Measurements from ENCODE around the gene FRAS1.
"Not testable (repeated sequence)": the region's sequence is repeated elsewhere in the genome, so short reads cannot be mapped to it uniquely, and the experiment has no call there.

The FRAS1 gene

GRCh38 chr4:78057600-78058550 lies 752 bp downstream of the FRAS1 start:
- DNase-seq: peak; percentile 71

- DNase-seq: peak; percentile 90
Observed at GRCh38 chr4:78058591-78059523, 1.7 kb downstream of the FRAS1 start.

GRCh38 chr4:78059524-78059889 lies 2.4 kb downstream of the FRAS1 start:
- DNase-seq: peak; percentile 92

GRCh38 chr4:78059938-78060337 lies 2.8 kb downstream of the FRAS1 start:
- DNase-seq: no peak

GRCh38 chr4:78061939-78062570 lies 4.9 kb downstream of the FRAS1 start:
- DNase-seq: no peak

GRCh38 chr4:78065508-78066192 lies 8.5 kb downstream of the FRAS1 start:
- DNase-seq: peak; percentile 27

- no peak for DNase-seq
Observed at GRCh38 chr4:78068481-78068880, 11.4 kb downstream of the FRAS1 start.

GRCh38 chr4:78069319-78069718 lies 12.2 kb downstream of the FRAS1 start:
- no peak for DNase-seq

GRCh38 chr4:78069859-78070258 lies 12.7 kb downstream of the FRAS1 start:
- no peak for DNase-seq

GRCh38 chr4:78070731-78071282 lies 13.7 kb downstream of the FRAS1 start:
- DNase-seq: no peak

GRCh38 chr4:78074759-78075158 lies 17.6 kb downstream of the FRAS1 start:
- no peak for DNase-seq

GRCh38 chr4:78075986-78076385 lies 18.9 kb downstream of the FRAS1 start:
- DNase-seq: no peak

- DNase-seq: no peak
Observed at GRCh38 chr4:78078101-78078500, 21.0 kb downstream of the FRAS1 start.

- DNase-seq: peak; percentile 95
Observed at GRCh38 chr4:78079726-78080430, 22.8 kb downstream of the FRAS1 start.

GRCh38 chr4:78081541-78081940 lies 24.4 kb downstream of the FRAS1 start:
- no peak for DNase-seq

GRCh38 chr4:78083035-78083434 lies 25.9 kb downstream of the FRAS1 start:
- no peak for DNase-seq

- no peak for DNase-seq
Observed at GRCh38 chr4:78091534-78091933, 34.4 kb downstream of the FRAS1 start.

- DNase-seq: not testable (repeated sequence)
Observed at GRCh38 chr4:78092350-78092749, 35.2 kb downstream of the FRAS1 start.

GRCh38 chr4:78092850-78093249 lies 35.7 kb downstream of the FRAS1 start:
- no peak for DNase-seq

- DNase-seq: no peak
Observed at GRCh38 chr4:78095081-78095480, 38.0 kb downstream of the FRAS1 start.

GRCh38 chr4:78099058-78099457 lies 41.9 kb downstream of the FRAS1 start:
- no peak for DNase-seq

GRCh38 chr4:78100060-78100459 lies 42.9 kb downstream of the FRAS1 start:
- DNase-seq: no peak

Measured in NCI-H82 (cell line).